Pons (tissue), 1 donor: ENCODE data around the gene AGRN.

Experiments used
- DNase-seq: peaks from one replicate; pipeline ENCODE4 v3.0.0-alpha.2; 2016; ENCODE audit warnings: low spot score

The AGRN gene

GRCh38 chr1:1082239-1082775 lies 62.4 kb downstream of the AGRN start:
- DNase-seq: no peak

DNA sequence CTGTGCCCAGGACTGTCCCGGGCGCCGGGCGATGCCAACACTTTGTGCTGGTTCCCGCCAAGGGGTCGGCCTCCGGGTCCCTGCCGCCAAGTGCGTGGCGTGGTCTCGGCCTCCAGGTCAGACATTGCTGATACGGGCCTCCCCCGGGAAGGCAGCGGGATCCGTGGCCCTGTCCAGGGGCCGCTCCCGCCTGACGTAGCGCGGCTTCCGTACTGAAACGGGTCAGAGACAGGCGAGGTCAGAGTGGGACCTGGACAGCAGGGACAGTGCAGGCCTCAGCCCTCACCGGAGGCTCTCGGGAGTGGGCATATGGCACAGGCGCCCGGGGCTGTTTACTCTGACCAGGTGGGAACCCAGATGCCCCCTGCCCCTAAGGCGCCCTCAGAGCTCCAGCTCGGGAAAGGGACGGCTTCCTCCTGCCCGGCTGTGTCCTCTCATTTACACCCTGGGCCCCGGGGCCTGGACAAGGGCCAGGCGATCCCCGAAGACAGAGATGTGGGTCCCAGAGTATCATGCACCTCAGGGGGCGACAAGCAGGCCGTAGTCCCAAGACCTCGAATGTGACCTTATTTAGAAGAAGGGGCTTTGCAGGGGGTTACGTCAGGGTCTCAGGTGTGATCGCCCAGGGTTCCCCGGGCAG lies 63.0 kb downstream of the AGRN start:
- no peak for DNase-seq

DNA sequence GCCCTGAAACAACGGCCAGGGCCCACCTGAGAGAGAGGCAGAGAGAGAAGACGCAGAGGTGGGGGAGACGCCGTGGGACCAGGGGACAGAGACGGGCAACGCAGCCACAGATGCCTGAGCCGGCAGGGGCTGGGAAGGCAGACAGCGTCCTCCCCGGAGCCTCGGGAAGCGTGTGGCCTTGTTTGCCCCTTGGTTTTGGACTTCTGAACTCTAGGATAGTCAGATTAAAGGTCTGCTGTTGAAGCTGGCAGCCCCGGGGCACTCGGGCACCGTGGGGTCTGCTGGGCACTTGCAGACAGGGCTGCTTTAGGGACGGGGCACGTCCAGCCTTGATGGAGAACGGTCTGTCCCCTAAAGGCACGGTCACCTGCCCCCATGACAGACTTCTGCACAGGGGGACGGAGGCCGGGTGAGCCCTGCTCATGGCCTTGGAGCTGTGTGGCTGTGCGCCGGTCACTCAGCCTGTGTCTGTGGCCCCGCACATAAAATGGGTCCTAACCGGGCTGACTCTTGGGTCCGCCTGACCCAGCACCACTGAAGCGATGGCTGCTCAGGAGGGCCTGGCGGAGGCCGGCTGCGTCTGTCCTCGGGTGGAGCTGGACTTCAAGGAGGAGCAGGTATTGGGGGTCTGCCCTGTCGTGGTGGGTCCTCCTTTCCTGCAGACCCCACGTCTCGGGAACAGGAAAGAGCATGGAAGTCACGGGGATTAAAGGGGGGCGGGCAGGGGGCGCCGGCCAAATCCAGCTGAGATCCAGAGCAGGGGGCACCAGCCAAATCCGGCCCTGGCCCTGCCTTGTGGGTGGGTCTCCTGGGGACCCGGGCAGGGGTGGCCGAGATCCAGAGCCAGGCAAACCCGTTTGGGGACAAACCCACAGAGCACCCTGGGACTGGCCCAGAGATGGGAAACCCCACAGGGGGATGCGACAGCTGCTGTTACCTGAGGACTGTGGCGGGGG lies 63.8 kb downstream of the AGRN start:
- no peak for DNase-seq

- DNase-seq: no peak
Observed at GRCh38 chr1:1084372-1085170, 64.7 kb downstream of the AGRN start.

DNA sequence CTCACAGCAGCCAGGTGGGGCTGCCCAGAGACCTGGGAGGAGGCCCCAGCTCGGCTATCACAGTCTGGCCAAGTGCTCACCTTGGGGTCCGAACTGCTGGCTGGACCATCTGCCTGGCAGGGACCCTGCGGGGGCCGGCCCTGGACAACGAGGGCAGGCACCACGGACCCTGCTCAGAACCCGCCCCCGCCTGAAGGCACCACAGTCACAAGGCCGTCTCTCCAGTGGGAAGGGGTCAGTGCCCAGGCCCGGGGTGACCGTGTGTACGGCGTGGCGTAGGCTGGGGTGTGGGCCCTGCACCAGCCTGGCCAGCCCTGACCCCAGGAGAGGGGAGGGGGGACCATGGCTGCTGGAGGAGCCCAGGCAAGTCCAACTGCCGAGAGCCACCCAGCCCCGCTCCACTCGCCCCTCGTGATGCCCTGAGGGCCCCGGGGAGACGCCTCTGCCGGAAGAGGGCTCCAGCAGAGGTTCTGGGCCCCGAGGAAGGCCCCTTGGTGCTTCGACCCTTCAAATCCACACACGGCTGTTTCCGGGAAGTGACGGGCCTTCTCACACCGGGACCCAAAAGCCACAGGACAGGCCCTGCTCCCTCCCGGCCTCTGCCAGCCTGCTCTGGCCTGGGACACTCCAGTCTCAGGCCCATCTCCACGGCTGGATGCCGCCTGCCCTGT lies 65.4 kb downstream of the AGRN start:
- DNase-seq: no peak

DNA sequence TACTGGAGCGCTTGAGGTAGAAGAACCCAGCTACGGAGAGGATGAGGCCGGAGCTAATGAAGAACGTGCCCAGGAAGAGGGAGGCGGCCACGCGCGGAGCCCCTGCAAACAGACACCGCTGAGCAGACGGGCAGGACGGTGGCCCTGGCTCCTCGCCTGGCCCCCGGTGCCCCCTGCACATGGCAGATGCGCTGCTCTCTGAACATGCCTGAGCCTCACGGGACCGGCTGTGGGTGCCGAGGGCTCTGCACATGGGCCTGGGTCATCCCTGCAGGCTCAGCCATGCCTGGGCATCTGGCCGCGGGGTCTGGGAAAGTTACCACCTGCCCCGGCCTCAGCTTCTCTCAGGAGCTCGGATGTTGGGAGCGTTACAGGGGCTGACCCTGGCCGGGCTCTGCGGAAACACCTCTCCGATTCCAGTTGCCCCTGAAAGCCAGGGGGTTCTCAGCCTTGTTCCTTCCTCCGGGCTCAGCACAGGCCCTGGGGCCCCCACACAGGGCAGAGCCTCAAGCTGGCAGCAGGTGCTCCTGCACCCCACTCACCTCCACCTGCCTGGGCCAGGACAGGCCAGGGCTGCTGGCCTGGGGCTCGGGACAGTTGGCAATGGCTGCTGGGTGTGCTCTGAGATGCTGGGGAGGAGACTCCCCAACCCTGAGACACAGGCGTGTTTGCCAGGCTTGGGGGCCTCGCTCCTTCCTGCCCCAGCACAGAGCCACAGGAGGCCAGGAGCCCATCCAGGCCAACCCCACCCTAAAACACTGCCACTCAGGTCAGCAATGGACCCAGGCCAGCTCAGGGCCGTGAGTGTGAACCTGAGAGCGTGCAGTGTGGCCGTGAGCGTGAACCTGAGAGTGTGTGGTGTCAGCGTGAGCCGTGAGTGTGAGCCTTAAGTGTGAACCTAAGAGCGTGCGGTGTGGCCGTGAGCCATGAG lies 66.3 kb downstream of the AGRN start:
- DNase-seq: no peak

- no peak for DNase-seq
Observed at GRCh38 chr1:1086911-1087341, 67.0 kb downstream of the AGRN start.

GRCh38 chr1:1087351-1088028 lies 67.6 kb downstream of the AGRN start:
- no peak for DNase-seq

- DNase-seq: no peak
Observed at GRCh38 chr1:1088029-1088800, 68.3 kb downstream of the AGRN start.

DNA sequence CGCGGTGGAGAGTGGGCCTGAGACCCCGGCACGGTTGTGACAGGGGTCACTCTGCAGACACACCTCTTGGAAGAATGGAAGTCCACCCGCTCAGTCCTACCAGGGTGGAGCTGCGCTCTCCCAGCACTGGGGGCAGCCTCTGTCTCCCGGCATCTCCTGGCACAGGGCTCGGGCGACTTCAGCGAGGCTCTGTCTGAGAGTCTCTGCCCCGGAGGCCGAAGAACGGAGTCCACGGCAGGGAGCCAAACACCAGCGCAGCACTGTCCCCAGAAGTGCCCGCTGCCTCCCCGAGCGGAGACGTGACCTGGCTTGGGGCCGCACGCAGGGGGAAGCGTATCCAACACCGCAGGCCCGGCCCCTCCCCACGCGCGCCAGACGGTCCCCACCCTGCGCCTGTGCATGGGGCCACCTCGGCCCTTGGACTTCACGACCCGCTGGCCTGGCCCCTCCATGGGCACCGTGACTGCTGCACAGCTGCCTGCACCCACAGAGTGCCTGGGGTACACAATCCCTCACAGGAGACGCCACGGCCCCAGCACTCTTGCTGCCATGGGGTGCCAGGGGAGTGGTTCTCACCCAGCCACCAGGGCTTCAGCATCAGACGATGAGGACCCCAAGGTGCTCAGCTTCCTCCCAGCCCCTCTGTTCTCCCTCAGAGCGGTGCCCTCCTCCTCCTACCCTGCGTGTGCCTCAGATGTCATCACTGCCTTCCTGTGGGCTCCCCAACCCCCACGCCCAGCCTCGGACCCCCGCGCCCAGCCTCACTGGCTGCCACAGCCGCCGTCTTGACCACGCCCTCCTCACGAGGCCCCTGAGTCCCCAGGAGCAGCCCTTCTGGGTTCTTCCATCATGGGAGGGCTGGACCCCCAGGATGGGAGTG lies 69.1 kb downstream of the AGRN start:
- DNase-seq: no peak

- no peak for DNase-seq
Observed at GRCh38 chr1:1089731-1090423, 70.0 kb downstream of the AGRN start.

- DNase-seq: no peak
Observed at GRCh38 chr1:1090424-1091343, 70.8 kb downstream of the AGRN start.

GRCh38 chr1:1091344-1092148 lies 71.6 kb downstream of the AGRN start:
- DNase-seq: no peak

GRCh38 chr1:1092149-1092855 lies 72.4 kb downstream of the AGRN start:
- DNase-seq: no peak
